LNCaP clone FGC (cell line): ENCODE measurements around the gene LCT.
A peak's percentile ranks its signal among the peaks of the same experiment; 100 is the strongest.
"Not testable (repeated sequence)": the region's sequence is repeated elsewhere in the genome, so short reads cannot be mapped to it uniquely, and the experiment has no call there.

Source experiments
- DNase-seq: peaks from one replicate; pipeline ENCODE4 v3.0.0-alpha.2; 2011; ENCODE audit warnings: low read depth
- H3K4me3 ChIP-seq: 2 replicates; pipeline ENCODE4 v1.5.1; 2011; ENCODE audit warnings: mild to moderate bottlenecking, low read depth, low read length, control low read depth
- TF ChIP-seq, protein P1 (sequence below): IDR thresholded peaks from 2 replicates; pipeline ENCODE4 v1.5.1; 2012; ENCODE audit warnings: mild to moderate bottlenecking; ENCODE audit not compliant: control insufficient read depth, insufficient read depth; ENCODE audit errors: extremely low read depth

LCT gene

DNA sequence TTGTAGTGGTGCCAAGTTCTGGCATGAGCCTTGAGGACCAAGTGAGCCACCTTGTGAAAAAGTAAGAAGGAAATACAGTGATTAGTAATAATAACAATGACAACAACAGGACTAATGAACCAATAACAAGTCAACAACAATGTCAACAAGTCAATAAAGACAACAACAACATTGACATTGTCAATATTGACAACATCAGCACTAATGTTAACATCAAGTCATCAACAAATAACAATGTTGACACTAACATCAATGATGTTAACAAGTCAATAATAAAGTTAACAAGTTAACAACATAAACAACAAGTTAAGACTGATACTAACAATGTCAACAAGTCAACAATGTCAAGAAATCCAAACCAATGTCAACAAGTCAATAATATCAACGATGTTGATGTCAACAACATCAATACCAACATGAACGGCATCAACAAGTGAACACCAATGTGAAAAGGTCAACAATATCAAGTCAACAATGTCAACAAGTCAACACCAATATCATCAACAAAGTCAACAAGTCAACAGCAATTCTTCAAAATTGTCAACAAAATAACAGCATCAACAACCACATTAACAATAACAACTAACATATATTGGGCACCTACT, 24.0 kb downstream of the LCT start:
- TF ChIP-seq, protein P1, sequence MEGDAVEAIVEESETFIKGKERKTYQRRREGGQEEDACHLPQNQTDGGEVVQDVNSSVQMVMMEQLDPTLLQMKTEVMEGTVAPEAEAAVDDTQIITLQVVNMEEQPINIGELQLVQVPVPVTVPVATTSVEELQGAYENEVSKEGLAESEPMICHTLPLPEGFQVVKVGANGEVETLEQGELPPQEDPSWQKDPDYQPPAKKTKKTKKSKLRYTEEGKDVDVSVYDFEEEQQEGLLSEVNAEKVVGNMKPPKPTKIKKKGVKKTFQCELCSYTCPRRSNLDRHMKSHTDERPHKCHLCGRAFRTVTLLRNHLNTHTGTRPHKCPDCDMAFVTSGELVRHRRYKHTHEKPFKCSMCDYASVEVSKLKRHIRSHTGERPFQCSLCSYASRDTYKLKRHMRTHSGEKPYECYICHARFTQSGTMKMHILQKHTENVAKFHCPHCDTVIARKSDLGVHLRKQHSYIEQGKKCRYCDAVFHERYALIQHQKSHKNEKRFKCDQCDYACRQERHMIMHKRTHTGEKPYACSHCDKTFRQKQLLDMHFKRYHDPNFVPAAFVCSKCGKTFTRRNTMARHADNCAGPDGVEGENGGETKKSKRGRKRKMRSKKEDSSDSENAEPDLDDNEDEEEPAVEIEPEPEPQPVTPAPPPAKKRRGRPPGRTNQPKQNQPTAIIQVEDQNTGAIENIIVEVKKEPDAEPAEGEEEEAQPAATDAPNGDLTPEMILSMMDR, result no peak
- no peak overlapping the region for H3K4me3 ChIP-seq
- DNase-seq, result no peak

DNA sequence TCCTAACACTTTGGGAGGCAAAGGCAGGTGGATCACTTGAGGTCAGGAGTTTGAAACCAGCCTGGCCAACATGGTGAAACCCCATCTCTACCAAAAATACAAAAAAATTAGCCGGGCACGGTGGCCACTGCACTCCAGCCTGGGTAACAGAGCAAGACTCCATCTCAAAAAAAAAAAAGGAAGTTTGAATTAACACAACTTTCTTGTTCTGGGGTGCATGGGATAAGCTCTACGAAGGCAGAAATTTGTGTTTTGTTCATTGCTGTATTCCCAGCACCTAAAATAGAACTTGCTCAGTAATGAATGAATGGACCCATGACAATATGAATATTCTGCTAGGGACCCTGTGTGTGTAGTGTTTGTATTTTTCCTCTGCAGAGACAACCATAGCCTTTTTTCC, 29.1 kb downstream of the LCT start:
- not testable (repeated sequence) for H3K4me3 ChIP-seq, DNase-seq

DNA sequence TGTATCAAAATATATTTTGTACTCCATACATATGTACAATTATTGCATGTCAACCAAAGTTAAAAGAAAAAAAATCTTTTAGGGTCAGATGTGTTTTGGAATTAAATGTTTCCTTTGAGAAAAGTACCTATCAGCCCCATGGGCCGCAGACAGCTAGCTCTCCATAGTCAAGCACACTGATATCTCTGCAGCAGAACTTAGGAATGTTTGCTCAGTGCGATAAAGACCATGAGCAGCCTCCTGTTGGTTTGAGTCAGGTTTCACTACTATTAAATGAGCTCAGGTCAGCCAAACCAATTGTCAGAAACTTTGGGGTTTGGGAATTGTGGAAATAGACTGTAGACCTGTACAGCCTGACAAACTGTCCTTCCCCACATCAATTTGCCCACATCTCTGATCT, 33.7 kb downstream of the LCT start:
- TF ChIP-seq, protein P1, result no peak
- no peak for DNase-seq
- H3K4me3 ChIP-seq, result no peak overlapping the region

DNA sequence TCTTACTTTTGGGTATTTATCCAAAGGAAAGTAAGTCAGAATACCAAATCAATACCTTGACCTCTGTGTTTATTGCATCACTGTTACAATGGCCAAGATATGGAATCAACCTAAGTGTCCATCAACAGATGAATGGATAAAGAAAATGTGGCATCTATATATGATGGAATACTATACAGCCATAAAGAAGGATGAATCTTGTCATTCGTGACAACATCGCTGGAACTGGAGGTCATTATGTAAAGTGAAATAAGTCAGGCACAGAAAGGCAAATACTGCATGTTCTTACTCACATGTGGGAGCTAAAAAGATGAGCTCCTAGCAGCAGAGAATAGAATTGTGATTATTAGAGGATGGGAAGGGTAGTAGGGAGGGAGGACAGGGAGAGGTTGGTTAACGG, 34.6 kb downstream of the LCT start:
- DNase-seq, result no peak

DNA sequence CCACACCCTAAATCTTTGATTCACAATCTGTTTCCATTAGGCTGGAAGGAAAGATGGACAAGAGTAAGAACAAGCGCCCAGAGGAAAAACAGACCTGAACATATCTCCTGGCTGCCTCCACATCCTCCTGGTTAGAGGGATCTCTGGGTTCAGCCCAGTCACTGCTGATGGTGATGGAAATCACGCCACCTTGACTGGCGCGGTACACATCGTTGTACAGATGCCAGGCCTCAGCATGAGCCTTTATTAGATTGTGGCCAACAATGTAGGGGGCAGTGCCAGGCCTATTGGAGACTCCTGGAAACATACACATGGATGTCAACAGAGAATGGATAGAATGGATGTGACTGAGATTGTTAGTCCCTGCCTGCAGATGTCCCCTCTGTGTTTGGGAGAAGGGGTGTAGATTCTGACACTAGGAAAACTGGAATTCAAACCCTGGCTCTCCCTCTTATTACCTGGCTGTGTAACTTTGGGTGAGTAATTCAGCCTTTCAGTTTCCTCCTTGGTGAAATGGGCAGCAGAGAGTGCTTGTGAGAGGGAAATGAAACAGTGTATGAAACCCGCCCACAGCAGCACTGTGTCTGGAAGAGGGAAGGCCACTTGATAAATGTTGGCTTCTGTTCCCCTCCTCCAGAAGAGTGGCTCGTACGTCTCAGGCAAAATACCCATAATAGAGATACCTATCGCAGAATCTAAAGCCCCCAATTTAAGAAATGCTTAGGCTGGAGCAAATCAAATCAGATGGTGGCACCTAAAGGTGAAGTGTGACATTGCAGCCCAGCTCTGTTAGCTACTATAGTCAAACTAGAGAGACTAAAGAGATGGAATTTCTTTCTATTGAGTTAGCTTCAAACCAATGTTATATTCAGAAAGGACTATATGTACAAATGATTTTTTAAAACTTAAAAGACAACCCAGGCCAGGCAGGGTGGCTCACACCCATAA, 36.2 kb downstream of the LCT start:
- H3K4me3 ChIP-seq, result no peak overlapping the region
- DNase-seq, result no peak
- TF ChIP-seq, protein P1, result no peak

More for the DNA sequence above, 34.6 kb downstream of the LCT start:
- TF ChIP-seq, protein P1, result no peak
- H3K4me3 ChIP-seq, result no peak overlapping the region

DNA sequence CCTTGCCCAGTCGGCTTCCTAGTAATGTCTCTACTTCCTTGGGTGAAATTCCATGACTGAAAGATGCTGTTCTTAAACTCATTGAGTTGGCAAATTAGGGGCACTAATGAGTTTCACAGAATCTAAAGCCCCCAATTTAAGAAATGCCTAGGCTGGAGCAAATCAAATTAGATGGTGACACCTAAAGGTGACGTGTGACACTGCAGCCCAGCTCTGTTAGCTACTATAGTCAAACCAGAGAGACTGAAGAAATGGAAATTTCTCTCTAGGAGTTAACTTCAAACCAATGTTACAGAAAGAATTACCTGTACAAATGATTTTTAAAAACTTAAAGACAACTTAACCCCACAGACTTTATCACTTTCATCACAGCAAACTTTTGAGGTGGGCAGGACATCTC, 37.2 kb downstream of the LCT start:
- no peak overlapping the region for H3K4me3 ChIP-seq
- TF ChIP-seq, protein P1, result no peak
- no peak for DNase-seq

DNA sequence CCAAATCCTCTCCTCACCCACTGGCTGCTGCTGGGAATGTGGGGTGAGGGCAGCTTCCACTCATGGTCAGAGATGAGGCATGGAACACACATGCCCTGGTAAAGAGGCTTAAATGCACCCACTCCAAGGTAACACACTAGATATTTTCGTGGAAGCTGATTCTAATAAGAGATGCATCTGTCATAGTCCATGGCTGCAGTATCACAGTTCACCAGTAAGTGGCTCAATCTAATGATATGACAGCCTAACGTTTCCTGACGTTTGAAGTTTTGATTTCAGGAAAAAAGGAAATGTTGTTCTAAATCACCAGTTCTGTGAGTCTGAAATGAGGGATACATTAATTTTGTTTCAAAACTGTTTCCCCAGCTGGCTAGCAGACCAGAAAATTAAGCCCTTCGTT, 38.2 kb downstream of the LCT start:
- TF ChIP-seq, protein P1, result 0 out of 2 replicates have a peak, but pooled peaks have one; percentile 8
- DNase-seq, result no peak
- H3K4me3 ChIP-seq, result no peak overlapping the region
